ENCODE data around the gene CD163.
"Not testable (repeated sequence)": the region's sequence is repeated elsewhere in the genome, so short reads cannot be mapped to it uniquely, and the experiment has no call there.

CD163 gene

DNA sequence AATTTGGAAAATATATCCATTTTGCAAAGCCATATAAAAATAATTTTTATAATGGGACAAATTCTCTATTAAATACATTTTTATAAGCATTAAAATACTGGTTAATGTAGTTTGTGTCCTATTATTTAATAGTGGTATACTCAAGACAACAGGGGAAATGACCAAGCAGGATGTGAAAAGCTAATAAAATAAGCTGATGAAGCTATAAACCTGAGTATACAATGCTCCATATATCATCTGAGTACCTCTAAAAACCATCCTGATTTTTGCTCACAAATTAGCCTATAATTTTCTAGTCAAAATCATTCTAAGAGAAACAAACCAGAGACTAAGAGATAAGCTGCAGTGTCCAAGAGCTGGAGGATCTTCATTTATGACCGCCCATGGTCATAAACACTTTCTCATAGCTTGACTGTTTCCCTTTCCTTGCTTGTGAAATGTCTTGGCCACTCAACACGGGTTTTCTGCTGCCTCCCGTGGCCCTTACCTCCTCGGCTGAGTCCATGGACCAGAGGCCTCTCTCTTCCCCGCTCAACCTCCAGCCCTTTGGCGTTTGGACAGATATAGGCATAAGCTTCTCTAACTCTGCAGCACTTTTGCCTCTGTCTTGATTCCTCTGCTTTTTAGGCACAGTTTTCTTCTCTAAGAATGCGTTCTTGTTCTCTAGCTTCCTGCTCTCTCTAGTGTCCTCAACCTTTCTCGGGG, 65.1 kb downstream of the CD163 start:
- 95% methylated on average over 8 of the region's 8 CpGs for WGBS (ENCODE audit: insufficient coverage)
- H3K4me1 ChIP-seq (ENCODE audit: control extremely low read depth in 1 of 4, control insufficient read depth in 4 of 4, insufficient read depth in 4 of 4, low read length in 3 of 4); H3K9me3 ChIP-seq (ENCODE audit: control extremely low read depth in 1 of 5, control insufficient read depth in 4 of 5, insufficient read depth in 2 of 5, low read depth in 1 of 5, low read length in 4 of 5); CTCF ChIA-PET; H3K36me3 ChIP-seq (ENCODE audit: control insufficient read depth in 4 of 4, insufficient read depth in 4 of 4, low read length in 3 of 4); POLR2A ChIA-PET; H3K4me3 ChIP-seq (ENCODE audit: control insufficient read depth in 1 of 7, extremely low read depth in 1 of 7, insufficient read depth in 4 of 7, low read depth in 2 of 7, low read length in 6 of 7): not testable (repeated sequence)
- Histone ChIP-seq H3K27ac (ENCODE audit: insufficient read depth in 1 of 2, low read depth in 1 of 2, low read length in 2 of 2, poor library complexity in 1 of 2, severe bottlenecking in 2 of 2) (peak overlapping the region in 1 of 2 experiments; percentile 11), H3K27me3 (replicated peaks in 2 of 5; ENCODE audit: control insufficient read depth in 4 of 5, insufficient read depth in 5 of 5, low read length in 4 of 5) (peaks cover 0 to 15% (median 0%) of the 10 kb centered on the region in 5 experiments)
- DNase-seq: peak in 1 of 3 donors; percentile 12

DNA sequence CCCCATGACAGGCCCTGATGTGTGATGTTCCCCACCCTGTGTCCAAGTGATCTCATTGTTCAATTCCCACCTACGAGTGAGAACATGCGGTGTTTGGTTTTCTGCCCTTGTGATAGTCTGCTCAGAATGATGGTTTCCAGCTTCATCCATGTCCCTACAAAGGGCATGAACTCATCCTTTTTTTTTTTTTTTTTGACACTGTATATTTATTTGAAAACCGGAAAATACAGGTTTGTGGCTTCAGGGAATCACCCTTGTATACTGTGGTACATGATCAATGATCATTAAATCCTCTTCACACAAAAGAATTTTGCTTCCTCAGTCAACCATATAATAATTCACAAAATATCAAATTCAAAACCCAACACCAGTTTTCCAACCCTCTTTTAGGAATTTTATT, 66.1 kb downstream of the CD163 start:
- POLR2A ChIA-PET; H3K27ac ChIP-seq (ENCODE audit: insufficient read depth in 1 of 2, low read depth in 1 of 2, low read length in 2 of 2, poor library complexity in 1 of 2, severe bottlenecking in 2 of 2); DNase-seq; CTCF ChIA-PET; H3K36me3 ChIP-seq (ENCODE audit: control insufficient read depth in 4 of 4, insufficient read depth in 4 of 4, low read length in 3 of 4); H3K9me3 ChIP-seq (ENCODE audit: control extremely low read depth in 1 of 5, control insufficient read depth in 4 of 5, insufficient read depth in 2 of 5, low read depth in 1 of 5, low read length in 4 of 5); H3K4me3 ChIP-seq (ENCODE audit: control insufficient read depth in 1 of 7, extremely low read depth in 1 of 7, insufficient read depth in 4 of 7, low read depth in 2 of 7, low read length in 6 of 7); H3K4me1 ChIP-seq (ENCODE audit: control extremely low read depth in 1 of 4, control insufficient read depth in 4 of 4, insufficient read depth in 4 of 4, low read length in 3 of 4): not testable (repeated sequence)
- 100% methylated on average over 1 of the region's 3 CpGs for WGBS (ENCODE audit: insufficient coverage)
- H3K27me3 ChIP-seq (replicated peaks in 2 of 5; ENCODE audit: control insufficient read depth in 4 of 5, insufficient read depth in 5 of 5, low read length in 4 of 5): peaks cover 0 to 15% (median 0%) of the 10 kb centered on the region in 5 experiments

DNA sequence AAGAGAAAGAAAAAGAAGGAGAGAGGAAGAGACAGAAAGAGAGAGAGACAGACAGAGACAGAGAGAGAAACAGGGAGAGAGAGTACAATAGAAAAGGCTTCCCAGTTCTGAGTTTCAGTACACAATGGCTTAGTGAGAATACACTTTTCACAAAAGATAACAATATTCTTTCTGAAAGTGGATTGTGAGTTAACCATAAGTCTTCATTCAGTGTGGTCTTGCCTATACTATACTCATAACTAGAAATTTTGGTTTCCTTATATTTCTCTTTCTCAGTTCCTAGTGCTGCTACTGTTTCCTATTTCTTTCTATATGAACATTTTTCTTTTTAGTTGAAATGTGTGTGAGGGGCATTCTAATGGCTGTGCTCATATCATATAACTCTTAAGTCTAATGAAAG, 68.9 kb downstream of the CD163 start:
- Histone ChIP-seq H3K27ac (ENCODE audit: insufficient read depth in 1 of 2, low read depth in 1 of 2, low read length in 2 of 2, poor library complexity in 1 of 2, severe bottlenecking in 2 of 2) (no peak overlapping the region), H3K4me1 (ENCODE audit: control extremely low read depth in 1 of 4, control insufficient read depth in 4 of 4, insufficient read depth in 4 of 4, low read length in 3 of 4) (no peaks in the 10 kb centered on the region), H3K36me3 (ENCODE audit: control insufficient read depth in 4 of 4, insufficient read depth in 4 of 4, low read length in 3 of 4) (no peaks in the 10 kb centered on the region), H3K9me3 (ENCODE audit: control extremely low read depth in 1 of 5, control insufficient read depth in 4 of 5, insufficient read depth in 2 of 5, low read depth in 1 of 5, low read length in 4 of 5) (peaks cover 0 to 2% (median 0%) of the 10 kb centered on the region in 5 experiments), H3K4me3 (ENCODE audit: control insufficient read depth in 1 of 7, extremely low read depth in 1 of 7, insufficient read depth in 4 of 7, low read depth in 2 of 7, low read length in 6 of 7) (no peak overlapping the region), H3K27me3 (replicated peaks in 2 of 5; ENCODE audit: control insufficient read depth in 4 of 5, insufficient read depth in 5 of 5, low read length in 4 of 5) (peaks cover 0 to 6% (median 0%) of the 10 kb centered on the region in 5 experiments)
- ChIA-PET CTCF (no interaction called here), POLR2A (no interaction called here)
- no peak for DNase-seq

DNA sequence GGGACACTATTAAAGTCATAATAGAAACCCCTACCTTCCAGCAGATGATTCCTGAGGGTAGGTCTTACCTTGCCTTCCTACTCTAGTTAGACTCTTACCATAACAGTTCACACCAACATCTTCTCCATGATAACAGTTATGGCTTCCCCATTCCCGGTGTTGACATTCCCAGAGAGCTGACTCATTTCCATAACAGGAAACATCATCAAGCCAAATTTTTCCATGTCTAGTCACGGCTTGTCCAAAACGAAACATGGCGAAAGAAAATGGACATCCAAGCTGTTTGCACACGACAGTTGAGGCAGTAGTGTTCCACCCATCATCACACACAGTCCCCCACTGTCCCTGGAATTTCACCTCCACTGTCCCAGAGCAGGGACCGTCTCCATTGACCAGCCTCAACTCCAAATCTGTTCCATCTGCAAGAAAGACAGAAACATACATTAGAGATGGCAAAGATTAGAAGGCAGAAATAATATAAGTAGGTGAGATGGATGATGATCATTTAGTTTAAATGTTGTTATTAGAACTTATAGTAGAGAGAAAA, 70.2 kb downstream of the CD163 start:
- Histone ChIP-seq H3K4me3 (ENCODE audit: control insufficient read depth in 1 of 7, extremely low read depth in 1 of 7, insufficient read depth in 4 of 7, low read depth in 2 of 7, low read length in 6 of 7) (no peak overlapping the region), H3K27ac (ENCODE audit: insufficient read depth in 1 of 2, low read depth in 1 of 2, low read length in 2 of 2, poor library complexity in 1 of 2, severe bottlenecking in 2 of 2) (no peak overlapping the region), H3K36me3 (ENCODE audit: control insufficient read depth in 4 of 4, insufficient read depth in 4 of 4, low read length in 3 of 4) (no peaks in the 10 kb centered on the region), H3K4me1 (ENCODE audit: control extremely low read depth in 1 of 4, control insufficient read depth in 4 of 4, insufficient read depth in 4 of 4, low read length in 3 of 4) (no peaks in the 10 kb centered on the region), H3K27me3 (replicated peaks in 2 of 5; ENCODE audit: control insufficient read depth in 4 of 5, insufficient read depth in 5 of 5, low read length in 4 of 5) (no peaks in the 10 kb centered on the region), H3K9me3 (ENCODE audit: control extremely low read depth in 1 of 5, control insufficient read depth in 4 of 5, insufficient read depth in 2 of 5, low read depth in 1 of 5, low read length in 4 of 5) (no peaks in the 10 kb centered on the region)
- ChIA-PET POLR2A (no interaction called here), CTCF (no interaction called here)
- DNase-seq: no peak
- WGBS (ENCODE audit: insufficient coverage): 90% methylated on average over 1 of the region's 6 CpGs

DNA sequence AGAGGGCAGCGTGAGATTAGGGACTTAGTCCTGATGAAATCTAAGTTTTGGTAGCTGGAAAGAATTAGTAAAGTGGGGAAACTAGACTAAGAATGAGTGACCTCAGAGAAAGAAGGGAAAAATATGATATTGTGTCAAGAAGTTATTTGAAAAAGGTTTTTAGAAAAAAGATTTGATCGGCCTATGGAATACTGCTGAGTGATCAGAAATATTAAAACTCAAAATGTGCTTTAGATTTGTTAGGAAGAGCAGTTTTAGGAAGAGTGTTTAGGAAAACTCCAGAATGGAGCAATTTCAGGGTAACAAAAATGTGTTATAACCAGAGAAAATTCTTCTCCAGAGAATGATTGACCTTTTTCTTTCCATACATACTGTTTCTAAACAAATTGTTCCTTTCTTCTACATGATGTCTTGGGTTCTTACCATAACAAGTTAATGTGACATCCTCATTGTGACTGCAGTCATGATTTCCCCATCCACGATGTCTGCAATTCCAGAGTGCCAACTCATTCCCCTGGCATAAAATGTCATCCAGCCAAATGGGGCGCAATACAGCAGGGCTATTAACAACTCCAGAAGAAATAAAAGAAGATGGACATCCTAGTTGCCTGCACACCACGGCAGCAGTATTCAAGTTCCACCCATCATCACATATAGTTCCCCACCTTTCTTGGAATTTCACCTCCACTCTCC, 71.4 kb downstream of the CD163 start:
- Histone ChIP-seq H3K27me3 (replicated peaks in 2 of 5; ENCODE audit: control insufficient read depth in 4 of 5, insufficient read depth in 5 of 5, low read length in 4 of 5) (no peaks in the 10 kb centered on the region), H3K27ac (ENCODE audit: insufficient read depth in 1 of 2, low read depth in 1 of 2, low read length in 2 of 2, poor library complexity in 1 of 2, severe bottlenecking in 2 of 2) (no peak overlapping the region), H3K4me3 (ENCODE audit: control insufficient read depth in 1 of 7, extremely low read depth in 1 of 7, insufficient read depth in 4 of 7, low read depth in 2 of 7, low read length in 6 of 7) (no peak overlapping the region), H3K4me1 (ENCODE audit: control extremely low read depth in 1 of 4, control insufficient read depth in 4 of 4, insufficient read depth in 4 of 4, low read length in 3 of 4) (no peaks in the 10 kb centered on the region), H3K9me3 (ENCODE audit: control extremely low read depth in 1 of 5, control insufficient read depth in 4 of 5, insufficient read depth in 2 of 5, low read depth in 1 of 5, low read length in 4 of 5) (no peaks in the 10 kb centered on the region), H3K36me3 (ENCODE audit: control insufficient read depth in 4 of 4, insufficient read depth in 4 of 4, low read length in 3 of 4) (no peaks in the 10 kb centered on the region)
- ChIA-PET CTCF (interaction anchor here (0.7 to 1.0 kb wide), 2 partner anchors 8 to 1185 kb away, joined by 3 to 4 read pairs; no protein-coding TSS in a partner anchor), POLR2A (no interaction called here)
- no peak for DNase-seq
- 95% methylated on average over 5 of the region's 5 CpGs for WGBS (ENCODE audit: insufficient coverage)

Data from common myeloid progenitor, CD34-positive (primary cell).